NB4 (cell line): ENCODE measurements around the gene SLC7A5.

Source experiments
- CTCF ChIP-seq: IDR thresholded peaks from one replicate; pipeline ENCODE4 v1.5.1; 2012; ENCODE audit warnings: low read depth, low read length
- MAX ChIP-seq: IDR thresholded peaks from 2 replicates; pipeline ENCODE4 v1.6.1; 2011; ENCODE audit warnings: low read depth, low read length
- POLR2A ChIP-seq: IDR thresholded peaks from 2 replicates; pipeline ENCODE4 v1.6.1; 2011; ENCODE audit warnings: mild to moderate bottlenecking; ENCODE audit not compliant: insufficient read length; ENCODE audit errors: extremely low read depth

GRCh38 chr16:87821376-87822107, 47.8 kb downstream of the SLC7A5 start:
- TF ChIP-seq POLR2A = no peak
- no peak for TF ChIP-seq CTCF
- TF ChIP-seq MAX = no peak
